Gastrocnemius medialis (tissue), 4 donors: ENCODE results near the gene PDZD11. TPM values are rescaled to one million over a fixed set of nuclear protein-coding genes. Genes with fewer than 3 reads are reported as not detected.
"Not testable (repeated sequence)": the region's sequence is repeated elsewhere in the genome, so short reads cannot be mapped to it uniquely, and the experiment has no call there.

ENCODE experiments used
- ATAC-seq, 2 donors: fragments of 150-250 bp; one replicate each; pipeline ENCODE4 v1.9.1; 2016
- DNase-seq, 2 donors: peaks; one replicate each; pipeline ENCODE4 v3.0.0-alpha.2; 2019
- H3K27ac ChIP-seq, 4 donors: fragments of 200-600 bp; sonication (generic); 1 replicate in 1 of 4; 2 replicates in 3 of 4; pipeline ENCODE4 v1.5.1; 2016 to 2018; ENCODE audit warnings: mild to moderate bottlenecking in 2 of 4, moderate library complexity in 1 of 4
- H3K27me3 ChIP-seq, 3 donors: fragments of 200-600 bp; sonication (generic) in 2 of 3; 1 replicate in 1 of 3; 2 replicates in 2 of 3; pipeline versions ENCODE4 v1.5.1 to v1.6.0; 2016 to 2019; ENCODE audit warnings: mild to moderate bottlenecking in 1 of 3, moderate library complexity in 1 of 3
- H3K36me3 ChIP-seq, 2 donors: fragments of 200-600 bp; sonication (generic) in 1 of 2; one replicate each; pipeline ENCODE4 v1.5.1; 2017 to 2018
- H3K4me1 ChIP-seq, 2 donors: fragments of 200-600 bp; sonication (generic) in 1 of 2; one replicate each; pipeline ENCODE4 v1.5.1; 2016 to 2017; ENCODE audit warnings: mild to moderate bottlenecking in 2 of 2
- H3K4me3 ChIP-seq, 4 donors: fragments of 200-600 bp; sonication (generic) in 3 of 4; 1 replicate in 1 of 4; 2 replicates in 3 of 4; pipeline ENCODE4 v1.5.1; 2016 to 2019; ENCODE audit warnings: mild to moderate bottlenecking in 2 of 4
- H3K9me3 ChIP-seq, 3 donors: fragments of 200-600 bp; sonication (generic) in 2 of 3; 1 replicate in 1 of 3; 2 replicates in 2 of 3; pipeline ENCODE4 v1.5.1; 2016 to 2019
- POLR2A ChIP-seq, 2 donors: fragments of 450-650 bp; IDR thresholded peaks; one replicate each; pipeline ENCODE4 v1.6.1; 2017; ENCODE audit warnings: antibody characterized with exemption in 2 of 2, mild to moderate bottlenecking in 2 of 2, moderate library complexity in 2 of 2
- in situ Hi-C, 4 donors: fragments of 200-750 bp; cut with MboI; loops; one replicate each; pipeline versions ENCODE4 v1.15.0 to v1.8.0; 2017; ENCODE audit warnings: low sequenced_read_pairs in 4 of 4
- intact Hi-C: fragments of 100-400 bp; cut with DNase I; formaldehyde crosslinking; loops from one replicate; pipeline ENCODE4 v1.15.1; 2023; ENCODE audit warnings: low total_unique reads
- total RNA-seq, 4 donors: library from RNA; depleted of rRNA; stranded (reverse); fragments of >200 nt; gene quantifications; one replicate each; pipeline versions ENCODE4 v1.1.0 to v1.2.3, GENCODE V29; 2016
- TF ChIP-seq, protein P1 (sequence below), 5 experiments: fragments of 450-650 bp in 3 of 5; fragments of 200-600 bp in 2 of 5; sonication (generic) in 2 of 5; IDR thresholded peaks in 4 of 5; conservative IDR thresholded peaks in 1 of 5; 1 replicate in 4 of 5; 2 replicates in 1 of 5; pipeline ENCODE4 v1.5.1; 2016 to 2019; ENCODE audit warnings: antibody characterized with exemption in 5 of 5, mild to moderate bottlenecking in 3 of 5, moderate library complexity in 3 of 5

Gene PDZD11
- total RNA-seq, 4 donors from 2014 or later = 12.8 to 22.3 (median 21.8) TPM

DNA sequence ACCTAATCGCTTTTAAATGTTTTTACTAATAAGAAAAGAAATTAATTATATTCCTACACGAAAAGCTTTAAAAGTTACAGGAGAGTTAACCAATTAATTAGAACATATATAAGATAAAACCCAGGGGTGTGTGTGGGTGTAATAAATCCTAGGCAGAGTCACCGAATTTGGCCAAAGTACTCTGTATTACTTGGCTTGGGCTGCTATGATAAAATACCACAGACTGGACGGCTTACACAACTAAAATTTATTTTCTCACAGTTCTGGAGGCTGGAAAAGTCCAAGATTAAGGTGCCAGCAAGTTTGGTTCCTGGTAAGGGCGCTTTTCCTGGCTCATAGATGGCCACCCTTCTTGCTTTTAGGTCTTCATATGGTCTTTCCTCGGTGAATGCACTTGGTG, 44.8 kb downstream of the PDZD11 start:
- no peaks in the 10 kb centered on the region for H3K27me3 ChIP-seq
- H3K36me3 ChIP-seq = no peaks in the 10 kb centered on the region
- ATAC-seq = no peak
- no peak for TF ChIP-seq POLR2A (IDR thresholded peaks at IDR 0.05)
- TF ChIP-seq, protein P1, sequence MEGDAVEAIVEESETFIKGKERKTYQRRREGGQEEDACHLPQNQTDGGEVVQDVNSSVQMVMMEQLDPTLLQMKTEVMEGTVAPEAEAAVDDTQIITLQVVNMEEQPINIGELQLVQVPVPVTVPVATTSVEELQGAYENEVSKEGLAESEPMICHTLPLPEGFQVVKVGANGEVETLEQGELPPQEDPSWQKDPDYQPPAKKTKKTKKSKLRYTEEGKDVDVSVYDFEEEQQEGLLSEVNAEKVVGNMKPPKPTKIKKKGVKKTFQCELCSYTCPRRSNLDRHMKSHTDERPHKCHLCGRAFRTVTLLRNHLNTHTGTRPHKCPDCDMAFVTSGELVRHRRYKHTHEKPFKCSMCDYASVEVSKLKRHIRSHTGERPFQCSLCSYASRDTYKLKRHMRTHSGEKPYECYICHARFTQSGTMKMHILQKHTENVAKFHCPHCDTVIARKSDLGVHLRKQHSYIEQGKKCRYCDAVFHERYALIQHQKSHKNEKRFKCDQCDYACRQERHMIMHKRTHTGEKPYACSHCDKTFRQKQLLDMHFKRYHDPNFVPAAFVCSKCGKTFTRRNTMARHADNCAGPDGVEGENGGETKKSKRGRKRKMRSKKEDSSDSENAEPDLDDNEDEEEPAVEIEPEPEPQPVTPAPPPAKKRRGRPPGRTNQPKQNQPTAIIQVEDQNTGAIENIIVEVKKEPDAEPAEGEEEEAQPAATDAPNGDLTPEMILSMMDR (IDR thresholded peaks at IDR 0.05 in 4 of 5, conservative IDR thresholded peaks at IDR 0.05 in 1 of 5) = no peak
- intact Hi-C loops (no loop called here), in situ Hi-C loops (no loop called here)
- H3K4me3 ChIP-seq = no peak overlapping the region
- no peak overlapping the region for H3K27ac ChIP-seq
- no peaks in the 10 kb centered on the region for H3K4me1 ChIP-seq
- no peaks in the 10 kb centered on the region for H3K9me3 ChIP-seq
- DNase-seq = no peak

DNA sequence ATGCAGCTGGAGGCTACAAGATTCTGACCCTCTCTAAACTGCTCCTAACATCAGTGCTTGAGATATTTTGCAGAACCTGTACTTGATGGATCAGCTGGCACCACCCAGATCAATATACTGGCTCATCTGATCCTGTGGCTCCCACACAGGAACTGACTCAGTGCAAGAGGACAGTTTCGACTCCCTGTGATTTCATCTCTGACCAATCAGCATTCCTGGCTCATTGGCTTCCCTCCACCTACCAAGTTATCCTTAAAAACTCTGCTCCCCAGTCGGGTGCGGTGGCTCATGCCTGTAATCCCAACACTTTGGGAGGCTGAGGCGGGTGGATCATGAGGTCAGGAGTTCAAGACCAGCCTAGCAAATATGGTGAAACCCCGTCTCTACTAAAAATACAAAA, 46.1 kb downstream of the PDZD11 start:
- H3K4me1 ChIP-seq, H3K4me3 ChIP-seq, H3K36me3 ChIP-seq, H3K27ac ChIP-seq, H3K27me3 ChIP-seq, in situ Hi-C loops, intact Hi-C loops, ATAC-seq, DNase-seq, H3K9me3 ChIP-seq: not testable (repeated sequence)

DNA sequence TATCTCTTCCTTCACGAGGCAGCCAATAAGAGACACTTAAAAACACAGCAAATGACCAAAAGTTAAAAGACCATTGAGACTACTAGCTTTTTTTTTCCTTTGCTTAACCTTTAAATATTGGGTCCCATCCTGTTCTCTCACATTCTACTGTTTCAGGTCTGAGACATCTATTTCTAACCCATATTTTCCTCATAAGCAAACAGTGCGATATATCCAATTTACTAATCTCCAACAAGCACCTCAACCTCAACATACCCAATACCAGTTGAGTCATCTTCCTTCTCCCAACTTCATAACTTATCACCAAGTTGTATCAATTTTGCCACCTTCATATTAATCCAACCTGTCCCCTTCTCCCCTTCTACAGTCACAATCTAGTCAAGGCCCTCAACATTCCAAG, 48.2 kb downstream of the PDZD11 start:
- no peak for ATAC-seq
- Histone ChIP-seq H3K27me3 (no peaks in the 10 kb centered on the region), H3K36me3 (no peaks in the 10 kb centered on the region), H3K4me3 (no peak overlapping the region), H3K4me1 (no peaks in the 10 kb centered on the region), H3K9me3 (no peaks in the 10 kb centered on the region), H3K27ac (no peak overlapping the region)
- no peak for DNase-seq
- intact Hi-C loops (no loop called here), in situ Hi-C loops (no loop called here)
- no peak for TF ChIP-seq POLR2A (IDR thresholded peaks at IDR 0.05)
- TF ChIP-seq, protein P1 (IDR thresholded peaks at IDR 0.05 in 4 of 5, conservative IDR thresholded peaks at IDR 0.05 in 1 of 5) = no peak

DNA sequence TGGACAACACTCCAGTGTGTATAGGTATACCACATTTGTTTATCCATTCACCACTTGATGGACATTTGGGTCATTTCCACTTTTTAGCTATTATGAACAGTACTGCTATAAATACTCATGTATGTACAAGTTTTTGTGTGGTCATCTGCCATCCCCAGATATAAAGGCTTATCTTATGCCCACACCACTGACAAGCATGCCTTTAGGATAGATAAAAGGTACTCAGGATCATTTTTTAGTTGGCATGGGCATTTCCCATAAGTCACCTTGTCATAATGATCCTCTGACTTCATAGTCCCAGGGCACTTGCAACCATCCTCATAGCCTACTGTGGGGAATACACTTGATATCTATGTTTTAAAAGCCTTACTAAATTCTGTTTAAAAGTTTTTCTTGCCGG, 49.0 kb downstream of the PDZD11 start:
- intact Hi-C loops = no loop called here
- H3K36me3 ChIP-seq = no peaks in the 10 kb centered on the region
- DNase-seq (no peak), ATAC-seq (no peak)
- TF ChIP-seq, protein P1 (IDR thresholded peaks at IDR 0.05 in 4 of 5, conservative IDR thresholded peaks at IDR 0.05 in 1 of 5) = no peak
- no peak for TF ChIP-seq POLR2A (IDR thresholded peaks at IDR 0.05)
- H3K4me3 ChIP-seq = no peak overlapping the region
- no peaks in the 10 kb centered on the region for H3K4me1 ChIP-seq
- H3K27me3 ChIP-seq = no peaks in the 10 kb centered on the region
- no peak overlapping the region for H3K27ac ChIP-seq
- in situ Hi-C loops = no loop called here
- no peaks in the 10 kb centered on the region for H3K9me3 ChIP-seq

Other genes with a start within 250 kb of the PDZD11 start
- gene AWAT2, start 240.0 kb downstream of the PDZD11 start, total RNA-seq = not detected
- not detected for gene OTUD6A, start 227.5 kb downstream of the PDZD11 start, total RNA-seq
- gene IGBP1, start 156.5 kb downstream of the PDZD11 start, total RNA-seq = 100 to 1,000 TPM in 1 of 4 donors, 10 to 100 TPM in 3; 68.7 to 109 (median 75.1) TPM
- gene DGAT2L6, start 112.4 kb downstream of the PDZD11 start, total RNA-seq = not detected
- not detected for gene AWAT1, start 55.3 kb downstream of the PDZD11 start, total RNA-seq
- not detected for gene P2RY4, start 29.7 kb downstream of the PDZD11 start, total RNA-seq
- gene ARR3, start 21.6 kb downstream of the PDZD11 start, total RNA-seq = not detected
- not detected for gene RAB41, start 7.8 kb downstream of the PDZD11 start, total RNA-seq
- gene KIF4A, start 177 bp upstream of the PDZD11 start, total RNA-seq = under 1 TPM in 2 of 4 donors, not detected in 2; 0.07 to 0.09 TPM
- not detected for gene GDPD2, start 133.4 kb upstream of the PDZD11 start, total RNA-seq
- 1 to 10 TPM in 1 of 4 donors, under 1 TPM in 3; 0.20 to 3.4 (median 0.69) TPM for gene DLG3, start 154.9 kb upstream of the PDZD11 start, total RNA-seq